GM18951 (cell line): Measurements from ENCODE around the gene QSOX1.

ENCODE experiments used
- POLR2A ChIP-seq: IDR thresholded peaks from 4 replicates; pipeline ENCODE4 v1.6.1; 2011; ENCODE audit warnings: mild to moderate bottlenecking; ENCODE audit not compliant: insufficient read length, insufficient read depth; ENCODE audit errors: extremely low read depth
- in situ Hi-C: fragments of 300-500 bp; cut with MboI; formaldehyde crosslinking; loops from one replicate; pipeline ENCODE4 v1.12.0; 2022; ENCODE audit warnings: low sequenced_read_pairs, mixed read lengths, inconsistent platforms; ENCODE audit not compliant: unreplicated experiment

QSOX1 gene

DNA sequence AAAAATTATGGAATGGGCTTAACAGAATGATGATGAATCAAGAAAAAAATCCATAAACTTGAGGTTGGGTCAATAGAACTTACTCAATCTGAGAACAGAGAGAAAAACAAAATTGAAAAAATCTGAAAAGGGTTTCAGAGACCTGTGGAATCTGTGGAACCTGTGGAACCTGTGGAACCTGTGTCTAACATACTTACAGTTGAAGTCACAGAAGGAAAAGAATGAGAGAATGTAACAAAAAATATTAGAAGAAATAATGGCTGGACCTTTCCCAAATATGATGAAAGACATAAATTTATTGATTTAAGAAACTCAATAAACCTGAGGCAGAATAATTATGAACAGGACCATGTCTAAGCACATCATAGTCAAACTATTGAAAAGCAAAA, 17.7 kb upstream of the QSOX1 start:
- in situ Hi-C loops: no loop called here
- no peak for TF ChIP-seq POLR2A

- in situ Hi-C loops: no loop called here
- TF ChIP-seq POLR2A: no peak
These were observed 16.9 kb upstream of the QSOX1 start for GRCh38 chr1:180137776-180138175.

GRCh38 chr1:180141381-180141934, 13.2 kb upstream of the QSOX1 start:
- no peak for TF ChIP-seq POLR2A
- in situ Hi-C loops: no loop called here

DNA sequence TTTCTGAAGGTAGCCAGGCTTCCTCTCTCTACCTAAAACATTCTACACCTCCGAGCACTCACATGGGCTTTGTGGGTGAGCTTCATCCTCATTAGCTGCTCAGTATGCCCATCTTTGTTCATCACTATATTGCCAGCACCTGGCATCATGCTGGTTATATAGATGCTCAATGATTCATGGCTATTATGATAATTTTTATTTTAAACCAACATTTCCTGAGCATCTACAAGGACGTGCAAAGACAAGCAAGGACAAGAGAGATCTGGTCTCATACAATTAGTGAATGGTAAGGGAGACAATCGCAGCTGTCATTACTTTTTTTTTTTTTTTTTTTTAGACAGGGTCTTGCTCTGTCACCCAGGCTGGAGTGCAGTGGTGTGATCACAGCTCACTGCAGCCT, 11.3 kb upstream of the QSOX1 start:
- TF ChIP-seq POLR2A: no peak
- in situ Hi-C loops: no loop called here

DNA sequence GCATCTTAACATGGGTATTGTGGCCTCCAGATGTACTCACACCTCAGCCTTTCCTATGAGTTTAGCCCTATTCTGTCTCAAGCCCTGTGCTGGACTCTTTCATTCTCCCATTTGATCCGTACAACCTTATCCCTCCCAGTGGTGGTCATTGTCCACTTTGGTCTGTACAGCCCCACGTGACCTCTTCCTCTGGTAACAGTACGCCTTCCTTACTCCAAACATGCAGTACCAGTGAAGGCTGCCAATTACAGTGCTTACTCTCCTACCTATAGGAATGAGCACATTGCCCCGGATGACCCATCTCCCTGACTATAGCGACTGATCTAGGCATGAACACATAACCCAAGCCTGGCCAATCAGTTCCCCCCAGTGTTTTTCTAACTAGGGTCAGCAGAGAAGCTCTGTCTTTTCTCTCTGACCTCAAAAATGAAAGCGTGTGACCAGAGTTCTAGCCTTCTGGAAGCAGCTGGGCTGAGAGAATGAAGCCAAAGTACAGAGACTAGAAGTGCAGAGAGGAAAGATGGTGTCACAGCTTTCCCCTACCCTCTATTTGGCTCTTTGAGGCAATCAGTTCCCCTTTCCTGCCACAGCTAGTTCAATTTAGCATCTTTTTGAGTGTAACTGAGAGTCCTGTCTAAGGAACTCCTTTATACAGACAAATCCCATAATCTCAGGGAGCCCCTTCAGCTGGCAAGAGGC, 9.9 kb upstream of the QSOX1 start:
- in situ Hi-C loops: no loop called here
- no peak for TF ChIP-seq POLR2A

GRCh38 chr1:180145446-180145845, 9.2 kb upstream of the QSOX1 start:
- no peak for TF ChIP-seq POLR2A
- in situ Hi-C loops: no loop called here

DNA sequence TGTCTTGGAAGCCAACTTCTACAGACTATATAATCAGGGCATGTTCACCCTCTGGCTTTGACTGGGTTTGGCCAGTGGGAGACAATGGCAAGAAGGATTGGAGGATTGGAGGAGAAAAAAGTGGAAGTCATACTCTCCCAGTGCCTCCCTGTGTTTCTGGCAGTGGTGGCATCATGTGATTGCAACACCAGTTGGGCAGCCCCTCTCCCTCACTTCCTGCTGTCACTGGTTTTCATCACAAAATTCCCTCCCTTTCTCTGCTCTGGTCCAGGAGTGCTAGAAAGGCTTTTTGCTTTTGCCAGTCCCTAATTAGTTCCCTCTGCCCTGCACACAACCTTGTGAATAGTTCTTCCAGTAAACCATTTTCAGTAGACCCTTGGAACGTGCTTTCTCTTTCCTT, 3.7 kb upstream of the QSOX1 start:
- TF ChIP-seq POLR2A: no peak
- in situ Hi-C loops: no loop called here

GRCh38 chr1:180151508-180151907, 3.2 kb upstream of the QSOX1 start:
- no peak for TF ChIP-seq POLR2A
- in situ Hi-C loops: no loop called here

DNA sequence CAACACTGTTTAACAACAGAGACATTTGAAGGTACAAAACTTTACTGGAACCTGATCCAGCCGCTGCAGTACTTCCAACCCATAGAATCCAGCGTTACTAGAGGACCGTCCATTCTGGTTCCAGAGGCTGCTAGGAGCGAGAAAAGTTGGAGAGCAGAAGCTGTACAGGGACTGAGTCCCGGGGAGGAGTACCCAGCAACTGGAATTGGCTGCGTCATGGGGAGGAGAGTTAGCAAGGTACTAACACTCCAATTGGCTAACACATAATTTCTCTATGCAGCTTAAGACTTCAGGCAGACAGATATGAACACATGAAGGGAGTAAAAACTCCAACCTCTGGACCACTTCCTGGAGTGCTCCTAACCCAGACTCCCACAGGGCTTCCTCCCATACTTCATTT, 2.1 kb upstream of the QSOX1 start:
- in situ Hi-C loops: no loop called here
- no peak for TF ChIP-seq POLR2A

DNA sequence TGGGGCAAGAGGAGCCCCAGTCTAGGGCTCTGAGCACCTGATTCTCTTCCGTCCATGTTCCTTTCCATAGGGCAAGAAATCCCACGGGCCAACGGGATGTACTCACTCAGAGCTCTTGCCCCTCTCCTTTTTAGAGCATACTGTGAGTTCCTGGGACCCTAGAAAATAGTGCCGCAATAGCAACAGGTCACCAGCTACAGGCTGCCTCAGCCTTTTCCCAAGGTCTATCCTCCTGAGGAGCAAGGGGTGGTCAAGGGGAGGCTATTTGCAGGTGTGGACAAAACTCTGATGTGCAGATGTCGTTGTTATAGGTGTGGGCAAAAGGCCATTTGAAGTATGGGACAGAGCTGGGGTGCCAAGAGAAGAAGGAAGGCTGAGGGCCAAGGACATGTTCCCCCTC, 1.6 kb upstream of the QSOX1 start:
- in situ Hi-C loops: no loop called here
- TF ChIP-seq POLR2A: no peak

GRCh38 chr1:180154003-180154324, 705 bp upstream of the QSOX1 start:
- no peak for TF ChIP-seq POLR2A
- in situ Hi-C loops: no loop called here

DNA sequence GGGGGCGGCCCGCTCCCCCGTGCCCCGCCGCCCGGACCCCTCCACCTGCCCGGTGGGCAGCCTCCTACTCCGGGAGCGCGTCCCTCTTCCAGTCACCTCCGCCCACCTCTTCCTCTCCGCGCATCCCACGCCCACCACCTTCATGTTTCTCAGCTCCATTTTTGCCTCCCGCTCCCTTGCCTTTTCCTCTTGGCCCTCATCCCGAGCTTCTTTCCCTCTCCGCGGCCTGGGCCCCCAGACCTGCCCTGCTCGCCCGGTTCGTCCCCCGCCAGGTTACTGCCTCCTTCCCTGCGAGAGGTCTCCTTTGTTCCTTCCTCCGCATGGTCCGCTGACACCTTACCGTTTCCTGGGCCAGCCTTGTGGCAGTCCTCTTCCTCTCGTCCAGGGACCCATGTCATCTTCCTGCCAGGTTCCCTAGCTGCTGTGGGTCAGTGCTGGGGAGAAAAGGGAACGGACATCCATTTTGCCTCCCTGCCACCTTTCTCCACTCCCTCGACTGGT, 563 bp downstream of the QSOX1 start:
- in situ Hi-C loops: no loop called here
- no peak for TF ChIP-seq POLR2A

GRCh38 chr1:180156201-180156600, 1.5 kb downstream of the QSOX1 start:
- in situ Hi-C loops: no loop called here
- TF ChIP-seq POLR2A: no peak

- no peak for TF ChIP-seq POLR2A
- in situ Hi-C loops: no loop called here
These were observed 2.0 kb downstream of the QSOX1 start for GRCh38 chr1:180156631-180157091.
